A673 (cell line): ENCODE measurements around the gene PIGN.

Experiments
- CTCF ChIP-seq: fragments of 300-800, 200-600 bp; sonication (generic); conservative IDR thresholded peaks from 2 replicates; pipeline ENCODE4 v1.5.1; 2017; ENCODE audit warnings: low read depth, mild to moderate bottlenecking, antibody characterized with exemption, low read length, moderate library complexity, mixed read lengths
- EZH2 ChIP-seq: fragments of 200-600 bp; sonication (generic); IDR thresholded peaks from 2 replicates; pipeline ENCODE4 v1.6.1; 2017; ENCODE audit warnings: borderline replicate concordance, low read depth, mild to moderate bottlenecking, mixed read lengths, antibody characterized with exemption, low read length; ENCODE audit not compliant: poor library complexity, severe bottlenecking

DNA sequence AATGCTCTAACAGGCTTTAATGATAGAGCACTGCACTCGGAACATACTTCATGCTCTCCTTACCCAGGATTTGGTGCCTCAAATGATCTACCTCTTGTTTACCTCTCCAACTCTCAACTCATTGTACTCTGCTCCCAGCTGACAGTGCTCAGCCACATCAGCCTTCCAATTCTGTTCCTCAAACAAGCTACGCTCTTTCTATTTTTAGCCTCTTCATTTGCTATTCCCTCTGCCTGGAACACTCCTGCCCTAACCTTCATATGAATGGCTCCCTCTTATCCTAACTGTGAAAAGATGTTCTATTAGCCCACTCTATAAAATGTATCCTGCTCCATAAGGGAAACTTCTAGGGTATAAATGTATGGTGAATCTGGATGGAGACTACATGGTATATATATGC lies 42.5 kb downstream of the PIGN start:
- TF ChIP-seq EZH2 (no peak), CTCF (no peak)
